HG03439 (cell line): ENCODE data around the gene ASTN1.

ENCODE experiments used
- ATAC-seq: cut with Tn5 transposase; IDR thresholded peaks from one replicate; pipeline ENCODE4 v1.9.1; 2021; ENCODE audit warnings: mild to moderate bottlenecking, moderate library complexity; ENCODE audit not compliant: unreplicated experiment

Gene ASTN1

GRCh38 chr1:177164380-177165068, at the start of gene ASTN1:
Gene ASTN1 (minus strand): TSS chr1:177164712. CDS start chr1:177164676, 36 bp downstream.
- ATAC-seq = no peak

- ATAC-seq = no peak
Measured at GRCh38 chr1:177211231-177211630, 46.7 kb upstream of the ASTN1 start.

- ATAC-seq = no peak
Measured at GRCh38 chr1:177210071-177210470, 45.6 kb upstream of the ASTN1 start.

GRCh38 chr1:177209357-177209756, 44.8 kb upstream of the ASTN1 start:
- no peak for ATAC-seq

- no peak for ATAC-seq
Measured at GRCh38 chr1:177208920-177209319, 44.4 kb upstream of the ASTN1 start.

GRCh38 chr1:177206831-177207355, 42.4 kb upstream of the ASTN1 start:
- ATAC-seq = no peak

GRCh38 chr1:177200290-177200689, 35.8 kb upstream of the ASTN1 start:
- ATAC-seq = no peak

- ATAC-seq = no peak
Measured at GRCh38 chr1:177198243-177198642, 33.7 kb upstream of the ASTN1 start.

- no peak for ATAC-seq
Measured at GRCh38 chr1:177190308-177190970, 25.9 kb upstream of the ASTN1 start.

GRCh38 chr1:177186639-177187038, 22.1 kb upstream of the ASTN1 start:
- ATAC-seq = no peak

GRCh38 chr1:177185209-177185608, 20.7 kb upstream of the ASTN1 start:
- ATAC-seq = no peak

- no peak for ATAC-seq
Measured at GRCh38 chr1:177183836-177184235, 19.3 kb upstream of the ASTN1 start.

- ATAC-seq = peak; percentile 88
Measured at GRCh38 chr1:177181631-177182291, 17.2 kb upstream of the ASTN1 start.

GRCh38 chr1:177181280-177181630, 16.7 kb upstream of the ASTN1 start:
- ATAC-seq = no peak

GRCh38 chr1:177174921-177175634, 10.6 kb upstream of the ASTN1 start:
- no peak for ATAC-seq

GRCh38 chr1:177173976-177174375, 9.5 kb upstream of the ASTN1 start:
- no peak for ATAC-seq

GRCh38 chr1:177172866-177173265, 8.4 kb upstream of the ASTN1 start:
- ATAC-seq = no peak

GRCh38 chr1:177172272-177172671, 7.8 kb upstream of the ASTN1 start:
- no peak for ATAC-seq

GRCh38 chr1:177171536-177172123, 7.1 kb upstream of the ASTN1 start:
- ATAC-seq = no peak

GRCh38 chr1:177170756-177171535, 6.4 kb upstream of the ASTN1 start, which contains the start of gene BRINP2:
Gene BRINP2 (plus strand): TSS chr1:177170958. CDS start chr1:177229877, 58,919 bp downstream.
- peak; percentile 74 for ATAC-seq
